Endodermal cell (in vitro differentiated cells): ENCODE data around the gene RALGPS1. TPM values are rescaled to one million over a fixed set of nuclear protein-coding genes. Genes with fewer than 3 reads are reported as not detected.

ENCODE experiments used
- DNase-seq: peaks from one replicate; pipeline ENCODE4 v3.0.0-alpha.2; 2017
- H3K27ac ChIP-seq: 2 replicates; pipeline ENCODE4 v1.5.1; 2013; ENCODE audit warnings: mild to moderate bottlenecking, low read depth, low read length, moderate library complexity
- H3K27me3 ChIP-seq: 2 replicates; pipeline ENCODE4 v1.6.1; 2013; ENCODE audit warnings: mild to moderate bottlenecking, low read length, moderate library complexity; ENCODE audit not compliant: insufficient read depth, control insufficient read depth, poor library complexity, severe bottlenecking
- H3K36me3 ChIP-seq: 2 replicates; pipeline ENCODE4 v1.7.0; 2013; ENCODE audit warnings: mild to moderate bottlenecking, low read length, moderate library complexity; ENCODE audit not compliant: control insufficient read depth, insufficient read depth
- H3K4me1 ChIP-seq: one replicate; pipeline ENCODE4 v1.7.0; 2013; ENCODE audit warnings: low read length; ENCODE audit not compliant: control insufficient read depth, insufficient read depth
- H3K4me3 ChIP-seq: 2 replicates; pipeline ENCODE4 v1.5.1; 2013; ENCODE audit warnings: mild to moderate bottlenecking, low read length, moderate library complexity
- H3K9ac ChIP-seq: 2 replicates; pipeline ENCODE4 v1.6.1; 2013; ENCODE audit warnings: mild to moderate bottlenecking, low read length, moderate library complexity; ENCODE audit not compliant: poor library complexity, severe bottlenecking; ENCODE audit errors: extremely low read depth
- H3K9me3 ChIP-seq: 2 replicates; pipeline ENCODE4 v1.6.1; 2013; ENCODE audit warnings: mild to moderate bottlenecking, low read length, moderate library complexity; ENCODE audit not compliant: control insufficient read depth
- H3K27ac Mint-ChIP-seq: 2 replicates; pipeline ENCODE4 v1.8.0; 2020; ENCODE audit warnings: mixed read lengths
- H3K27me3 Mint-ChIP-seq: 2 replicates; pipeline ENCODE4 v1.8.0; 2021; ENCODE audit warnings: mild to moderate bottlenecking, mixed read lengths; ENCODE audit not compliant: insufficient read depth
- H3K36me3 Mint-ChIP-seq: 2 replicates; pipeline ENCODE4 v1.8.0; 2020; ENCODE audit warnings: low read depth, mixed read lengths
- H3K4me1 Mint-ChIP-seq: 2 replicates; pipeline ENCODE4 v1.8.0; 2020; ENCODE audit warnings: mixed read lengths
- H3K4me3 Mint-ChIP-seq: 2 replicates; pipeline ENCODE4 v1.8.0; 2020; ENCODE audit warnings: mild to moderate bottlenecking, moderate library complexity, mixed read lengths
- H3K9me3 Mint-ChIP-seq: 2 replicates; pipeline ENCODE4 v1.8.0; 2020; ENCODE audit warnings: mild to moderate bottlenecking, mixed read lengths
- CTCF ChIP-seq: fragments of 200-600 bp; sonication (generic); conservative IDR thresholded peaks from 2 replicates; pipeline ENCODE4 v1.5.0; 2021; ENCODE audit warnings: antibody characterized with exemption, mild to moderate bottlenecking
- WGBS, 2 experiments: methylation state at CpG; one replicate each; pipeline versions ENCODE4 v1.1.5 to v1.1.7; 2013; ENCODE audit warnings: missing lambda C conversion rate in 2 of 2, mixed read lengths in 1 of 2; ENCODE audit not compliant: insufficient coverage in 1 of 2, insufficient read length in 1 of 2; 5-methylcytosine and 5-hydroxymethylcytosine counted together
- total RNA-seq, 2 donors: library from RNA; stranded (reverse); fragmentation: NEBNext Ultra II Directional in 1 of 2; extraction: Animal tissue kit (Norgen Biotek cat#: 25700) in 1 of 2; gene quantifications; 2 replicates in 1 of 2; 3 replicates in 1 of 2; pipeline ENCODE4 v1.2.1, GENCODE V29; 2021

Gene RALGPS1
- total RNA-seq, 2 donors from 2014 or later, result 23.3 to 25.0 TPM

GRCh38 chr9:127205952-127206351, 291.4 kb downstream of the RALGPS1 start:
- Histone ChIP-seq H3K36me3 (no peaks in the 10 kb centered on the region), H3K4me3 (no peak overlapping the region), H3K27ac (no peak overlapping the region), H3K9me3 (no peaks in the 10 kb centered on the region), H3K9ac (no peak overlapping the region), H3K27me3 (no peaks in the 10 kb centered on the region), H3K4me1 (no peaks in the 10 kb centered on the region)
- H3K4me3 Mint-ChIP-seq, result no peak overlapping the region
- TF ChIP-seq CTCF, result no peak
- H3K9me3 Mint-ChIP-seq, result no peaks in the 10 kb centered on the region
- DNase-seq, result no peak
- H3K27me3 Mint-ChIP-seq, result no peaks in the 10 kb centered on the region
- no peaks in the 10 kb centered on the region for H3K36me3 Mint-ChIP-seq
- no peak overlapping the region for H3K27ac Mint-ChIP-seq
- 95 to 100% methylated on average over 3 to 4 of the region's 4 CpGs for WGBS, 2 experiments
- H3K4me1 Mint-ChIP-seq, result peaks cover 5% of the 10 kb centered on the region

- Histone ChIP-seq H3K27ac (no peak overlapping the region), H3K27me3 (no peaks in the 10 kb centered on the region), H3K9me3 (no peaks in the 10 kb centered on the region), H3K9ac (no peak overlapping the region), H3K36me3 (no peaks in the 10 kb centered on the region), H3K4me3 (no peak overlapping the region), H3K4me1 (no peaks in the 10 kb centered on the region)
- H3K4me3 Mint-ChIP-seq, result no peak overlapping the region
- H3K27me3 Mint-ChIP-seq, result no peaks in the 10 kb centered on the region
- no peak overlapping the region for H3K27ac Mint-ChIP-seq
- 86 to 89% methylated on average over 1 to 3 of the region's 3 CpGs for WGBS, 2 experiments
- no peak for TF ChIP-seq CTCF
- DNase-seq, result no peak
- no peaks in the 10 kb centered on the region for H3K36me3 Mint-ChIP-seq
- H3K4me1 Mint-ChIP-seq, result peaks cover 8% of the 10 kb centered on the region
- no peaks in the 10 kb centered on the region for H3K9me3 Mint-ChIP-seq
These were observed 292.1 kb downstream of the RALGPS1 start for GRCh38 chr9:127206666-127207065.

- 94 to 98% methylated on average over 7 to 11 of the region's 11 CpGs for WGBS, 2 experiments
These were observed 293.3 kb downstream of the RALGPS1 start for GRCh38 chr9:127207734-127208410.

More at GRCh38 chr9:127207734-127208410, 293.3 kb downstream of the RALGPS1 start:
- no peaks in the 10 kb centered on the region for H3K36me3 ChIP-seq
- no peaks in the 10 kb centered on the region for H3K4me1 ChIP-seq
- no peak for DNase-seq
- no peak for TF ChIP-seq CTCF
- Mint-ChIP-seq H3K4me1 (peaks cover 8% of the 10 kb centered on the region), H3K27me3 (no peaks in the 10 kb centered on the region), H3K36me3 (no peaks in the 10 kb centered on the region), H3K9me3 (no peaks in the 10 kb centered on the region), H3K4me3 (no peak overlapping the region), H3K27ac (no peak overlapping the region)
- H3K9ac ChIP-seq, result no peak overlapping the region
- H3K27me3 ChIP-seq, result no peaks in the 10 kb centered on the region
- no peak overlapping the region for H3K4me3 ChIP-seq
- H3K9me3 ChIP-seq, result no peaks in the 10 kb centered on the region
- H3K27ac ChIP-seq, result no peak overlapping the region
